Left lung (tissue), 10 donors: ENCODE measurements around the gene KCNK10. TPM values are rescaled to one million over a fixed set of nuclear protein-coding genes. Genes with fewer than 3 reads are reported as not detected.

Experiments used
- ATAC-seq: fragments of 200-7000 bp; cut with Tn5 transposase; one replicate; pipeline ENCODE4 v1.9.1; 2020; ENCODE audit warnings: moderate library complexity
- DNase-seq, 4 donors: peaks; one replicate each; pipeline ENCODE4 v3.0.0-alpha.2; 2013 to 2020
- H3K27ac ChIP-seq, 2 donors: fragments of 200-600 bp; sonication (generic) in 1 of 2; one replicate each; pipeline versions ENCODE4 v1.5.0 to v1.8.0; 2020 to 2021
- H3K27me3 ChIP-seq, 2 donors: fragments of 200-600 bp; sonication (generic) in 1 of 2; one replicate each; pipeline versions ENCODE4 v1.5.0 to v1.8.0; 2020 to 2021
- H3K36me3 ChIP-seq, 2 donors: fragments of 200-600 bp; sonication (generic) in 1 of 2; one replicate each; pipeline versions ENCODE4 v1.5.0 to v1.8.0; 2020 to 2021
- H3K4me1 ChIP-seq, 2 donors: fragments of 200-600 bp; one replicate each; pipeline ENCODE4 v1.8.0; 2021
- H3K4me3 ChIP-seq, 2 donors: fragments of 200-600 bp; sonication (generic) in 1 of 2; one replicate each; pipeline versions ENCODE4 v1.5.0 to v1.8.0; 2020 to 2021; ENCODE audit warnings: mild to moderate bottlenecking in 1 of 2
- H3K9me3 ChIP-seq, 2 donors: fragments of 200-600 bp; sonication (generic) in 1 of 2; one replicate each; pipeline versions ENCODE4 v1.5.0 to v1.8.0; 2020 to 2021
- intact Hi-C, 2 donors: fragments of 100-400 bp; cut with DNase I; formaldehyde crosslinking; loops; one replicate each; pipeline versions ENCODE4 v1.11.2 to v1.14.2; 2022
- polyA plus RNA-seq, 6 donors: library from polyadenylated mRNA; unstranded; fragments of 120-200 nt; gene quantifications; one replicate each; pipeline ENCODE4 v1.2.1, GENCODE V29; 2013; ENCODE audit not compliant: insufficient read length in 6 of 6
- total RNA-seq, 2 donors: library from RNA; stranded (reverse); fragmentation: NEBNext Ultra II Directional; extraction: Animal tissue kit (Norgen Biotek cat#: 25700); gene quantifications; one replicate each; pipeline ENCODE4 v1.2.1, GENCODE V29; 2021
- TF ChIP-seq, protein P1 (sequence below), 2 donors: fragments of 200-600 bp; sonication (generic) in 1 of 2; IDR thresholded peaks; one replicate each; pipeline versions ENCODE4 v1.5.0 to v1.8.0; 2021; ENCODE audit warnings: antibody characterized with exemption in 2 of 2
- donor health status: DM: no; HTN: yes; CAD: no.
- donor health status: DM: no; HTN: no; CAD: no.

KCNK10 gene
- total and polyA plus RNA-seq, 8 donors, result 0.13 to 0.21 (median 0.16) TPM; not detected in 2

DNA sequence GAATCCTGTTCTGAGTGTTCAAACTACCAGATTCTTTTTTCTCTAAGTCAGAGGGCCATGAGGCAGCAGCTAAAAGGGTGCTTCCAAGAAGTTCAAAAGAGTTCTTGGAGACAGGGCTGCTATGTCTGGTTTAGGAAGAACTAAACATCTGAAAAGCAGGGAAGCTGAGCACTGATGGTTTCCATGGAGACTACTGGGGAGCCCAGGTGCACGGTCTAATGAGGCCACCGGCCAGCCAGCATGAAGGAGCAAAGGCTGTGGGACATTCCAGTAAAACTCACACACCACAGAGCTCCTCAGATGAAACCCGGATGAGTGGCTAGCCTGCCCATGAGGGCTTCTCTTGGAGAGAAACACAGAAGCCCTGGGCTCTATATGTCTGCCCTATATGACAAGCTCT lies 97.3 kb downstream of the KCNK10 start:
- peaks cover 0 to 22% of the 10 kb centered on the region in 2 donors for H3K9me3 ChIP-seq
- H3K4me3 ChIP-seq, result no peak overlapping the region
- intact Hi-C loops, result no loop called here
- no peaks in the 10 kb centered on the region for H3K4me1 ChIP-seq
- TF ChIP-seq, protein P1, sequence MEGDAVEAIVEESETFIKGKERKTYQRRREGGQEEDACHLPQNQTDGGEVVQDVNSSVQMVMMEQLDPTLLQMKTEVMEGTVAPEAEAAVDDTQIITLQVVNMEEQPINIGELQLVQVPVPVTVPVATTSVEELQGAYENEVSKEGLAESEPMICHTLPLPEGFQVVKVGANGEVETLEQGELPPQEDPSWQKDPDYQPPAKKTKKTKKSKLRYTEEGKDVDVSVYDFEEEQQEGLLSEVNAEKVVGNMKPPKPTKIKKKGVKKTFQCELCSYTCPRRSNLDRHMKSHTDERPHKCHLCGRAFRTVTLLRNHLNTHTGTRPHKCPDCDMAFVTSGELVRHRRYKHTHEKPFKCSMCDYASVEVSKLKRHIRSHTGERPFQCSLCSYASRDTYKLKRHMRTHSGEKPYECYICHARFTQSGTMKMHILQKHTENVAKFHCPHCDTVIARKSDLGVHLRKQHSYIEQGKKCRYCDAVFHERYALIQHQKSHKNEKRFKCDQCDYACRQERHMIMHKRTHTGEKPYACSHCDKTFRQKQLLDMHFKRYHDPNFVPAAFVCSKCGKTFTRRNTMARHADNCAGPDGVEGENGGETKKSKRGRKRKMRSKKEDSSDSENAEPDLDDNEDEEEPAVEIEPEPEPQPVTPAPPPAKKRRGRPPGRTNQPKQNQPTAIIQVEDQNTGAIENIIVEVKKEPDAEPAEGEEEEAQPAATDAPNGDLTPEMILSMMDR (IDR thresholded peaks at IDR 0.05), result no peak
- DNase-seq (no peak), ATAC-seq (no peak)
- H3K27me3 ChIP-seq, result no peaks in the 10 kb centered on the region
- H3K27ac ChIP-seq, result no peak overlapping the region
- no peaks in the 10 kb centered on the region for H3K36me3 ChIP-seq

- intact Hi-C loops, result no loop called here
These were observed 104.8 kb downstream of the KCNK10 start for GRCh38 chr14:88218119-88218915.

GRCh38 chr14:88212691-88213090 lies 110.4 kb downstream of the KCNK10 start:
- Histone ChIP-seq H3K4me3 (no peak overlapping the region), H3K27ac (no peak overlapping the region), H3K4me1 (no peaks in the 10 kb centered on the region), H3K9me3 (no peaks in the 10 kb centered on the region), H3K36me3 (no peaks in the 10 kb centered on the region), H3K27me3 (peaks cover 0 to 9% of the 10 kb centered on the region in 2 donors)
- ATAC-seq, result no peak
- intact Hi-C loops, result no loop called here
- TF ChIP-seq, protein P1 (IDR thresholded peaks at IDR 0.05), result no peak
- no peak for DNase-seq

More at GRCh38 chr14:88218119-88218915, 104.8 kb downstream of the KCNK10 start:
- DNase-seq, result no peak
- Histone ChIP-seq H3K27ac (no peak overlapping the region), H3K4me3 (no peak overlapping the region), H3K36me3 (no peaks in the 10 kb centered on the region), H3K4me1 (no peaks in the 10 kb centered on the region), H3K27me3 (no peaks in the 10 kb centered on the region), H3K9me3 (peaks cover 0 to 18% of the 10 kb centered on the region in 2 donors)
- TF ChIP-seq, protein P1 (IDR thresholded peaks at IDR 0.05), result no peak
- no peak for ATAC-seq

DNA sequence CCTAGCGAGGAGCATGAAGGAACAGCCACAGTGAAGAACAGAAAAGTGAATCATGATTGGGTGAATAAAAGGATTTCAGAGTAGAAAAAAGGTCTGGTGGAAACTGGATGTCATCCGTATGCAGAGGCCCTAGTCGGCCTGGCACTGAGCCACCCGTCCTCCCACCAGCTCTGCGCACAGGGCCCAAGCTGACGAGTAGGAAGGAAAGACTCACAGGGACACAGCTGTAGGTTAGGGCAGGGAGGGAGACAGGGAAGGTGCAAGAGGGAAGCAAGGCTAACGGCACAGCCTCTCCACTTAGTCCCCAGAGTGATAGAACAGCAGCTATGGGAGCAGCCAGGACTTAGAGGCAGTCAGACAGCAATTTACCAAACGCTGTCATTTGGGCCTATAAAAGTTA lies 112.6 kb downstream of the KCNK10 start:
- TF ChIP-seq, protein P1 (IDR thresholded peaks at IDR 0.05), result no peak
- DNase-seq (peak in 1 of 4 donors; percentile 18), ATAC-seq (no peak)
- Histone ChIP-seq H3K4me1 (no peaks in the 10 kb centered on the region), H3K4me3 (no peak overlapping the region), H3K36me3 (no peaks in the 10 kb centered on the region), H3K27ac (no peak overlapping the region), H3K9me3 (no peaks in the 10 kb centered on the region), H3K27me3 (peaks cover 0 to 9% of the 10 kb centered on the region in 2 donors)
- intact Hi-C loops, result no loop called here

DNA sequence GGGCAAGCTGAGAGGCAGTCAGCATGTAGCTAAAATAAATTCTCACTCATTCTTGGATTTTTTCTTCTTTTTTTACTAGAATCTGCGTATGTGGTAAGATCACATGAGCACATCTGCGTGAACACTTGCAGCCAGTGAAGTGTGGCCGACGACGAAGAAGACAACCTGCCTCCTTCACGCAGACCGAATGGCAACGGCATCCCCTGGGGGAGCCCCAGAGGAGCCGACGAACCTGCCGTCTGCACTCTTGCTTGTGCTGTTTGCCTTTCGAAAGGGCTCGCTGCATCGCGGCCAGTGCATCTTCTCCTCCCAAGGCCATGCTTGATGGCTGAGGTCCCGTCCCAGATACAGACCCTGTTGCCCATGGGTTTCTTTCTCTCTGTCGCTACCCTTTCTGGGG lies 113.8 kb downstream of the KCNK10 start:
- Histone ChIP-seq H3K27me3 (peaks cover 0 to 9% of the 10 kb centered on the region in 2 donors), H3K4me3 (no peak overlapping the region), H3K9me3 (no peaks in the 10 kb centered on the region), H3K27ac (no peak overlapping the region), H3K4me1 (no peaks in the 10 kb centered on the region), H3K36me3 (no peaks in the 10 kb centered on the region)
- no peak for DNase-seq
- intact Hi-C loops, result no loop called here
- ATAC-seq, result no peak
- TF ChIP-seq, protein P1 (IDR thresholded peaks at IDR 0.05), result no peak
